ENCODE results near the gene IMPA2. TPM values are rescaled to one million over a fixed set of nuclear protein-coding genes. Genes with fewer than 3 reads are reported as not detected.
"Not testable (repeated sequence)": the region's sequence is repeated elsewhere in the genome, so short reads cannot be mapped to it uniquely, and the experiment has no call there.

IMPA2 gene
- total RNA-seq, 1 experiment from 2014 or later, result 18.2 TPM

- DNase-seq (ENCODE audit: low read depth), result no peak
These were observed 18.7 kb upstream of the IMPA2 start for GRCh38 chr18:11962597-11962996.

- DNase-seq (ENCODE audit: low read depth), result no peak
These were observed 17.3 kb upstream of the IMPA2 start for GRCh38 chr18:11963991-11964484.

GRCh38 chr18:11969904-11970835 lies 11.1 kb upstream of the IMPA2 start:
- no peak for DNase-seq (ENCODE audit: low read depth)

- DNase-seq (ENCODE audit: low read depth), result not testable (repeated sequence)
These were observed 10.5 kb upstream of the IMPA2 start for GRCh38 chr18:11970836-11971226.

GRCh38 chr18:11972371-11973174 lies 8.7 kb upstream of the IMPA2 start:
- no peak for DNase-seq (ENCODE audit: low read depth)

GRCh38 chr18:11974741-11975325 lies 6.5 kb upstream of the IMPA2 start:
- no peak for DNase-seq (ENCODE audit: low read depth)

GRCh38 chr18:11975723-11976122 lies 5.6 kb upstream of the IMPA2 start:
- no peak for DNase-seq (ENCODE audit: low read depth)

- DNase-seq (ENCODE audit: low read depth), result no peak
These were observed 4.8 kb upstream of the IMPA2 start for GRCh38 chr18:11976315-11977152.

GRCh38 chr18:11977153-11977466 lies 4.2 kb upstream of the IMPA2 start:
- DNase-seq (ENCODE audit: low read depth), result no peak

- DNase-seq (ENCODE audit: low read depth), result no peak
These were observed 2.4 kb upstream of the IMPA2 start for GRCh38 chr18:11978956-11979355.

- DNase-seq (ENCODE audit: low read depth), result no peak
These were observed 1.2 kb upstream of the IMPA2 start for GRCh38 chr18:11980163-11980493.

GRCh38 chr18:11980494-11981191 lies 664 bp upstream of the IMPA2 start:
- peak; percentile 99 for DNase-seq (ENCODE audit: low read depth)

GRCh38 chr18:11981543-11982366 lies 448 bp downstream of the IMPA2 start:
- DNase-seq (ENCODE audit: low read depth), result peak; percentile 14

GRCh38 chr18:11982981-11983380 lies 1.7 kb downstream of the IMPA2 start:
- DNase-seq (ENCODE audit: low read depth), result no peak

GRCh38 chr18:11983592-11983991 lies 2.3 kb downstream of the IMPA2 start:
- DNase-seq (ENCODE audit: low read depth), result no peak

GRCh38 chr18:11984091-11984490 lies 2.8 kb downstream of the IMPA2 start:
- DNase-seq (ENCODE audit: low read depth), result no peak

- no peak for DNase-seq (ENCODE audit: low read depth)
These were observed 4.3 kb downstream of the IMPA2 start for GRCh38 chr18:11985586-11985985.

- DNase-seq (ENCODE audit: low read depth), result no peak
These were observed 4.8 kb downstream of the IMPA2 start for GRCh38 chr18:11986061-11986460.

- no peak for DNase-seq (ENCODE audit: low read depth)
These were observed 6.2 kb downstream of the IMPA2 start for GRCh38 chr18:11987527-11987926.

GRCh38 chr18:11989174-11989573 lies 7.9 kb downstream of the IMPA2 start:
- DNase-seq (ENCODE audit: low read depth), result no peak

All from Daoy (cell line).